ENCODE data around the gene COPG2.

GRCh38 chr7:130700760-130701159 is 32.2 kb upstream of the COPG2 start:
- TF ChIP-seq, protein P1, sequence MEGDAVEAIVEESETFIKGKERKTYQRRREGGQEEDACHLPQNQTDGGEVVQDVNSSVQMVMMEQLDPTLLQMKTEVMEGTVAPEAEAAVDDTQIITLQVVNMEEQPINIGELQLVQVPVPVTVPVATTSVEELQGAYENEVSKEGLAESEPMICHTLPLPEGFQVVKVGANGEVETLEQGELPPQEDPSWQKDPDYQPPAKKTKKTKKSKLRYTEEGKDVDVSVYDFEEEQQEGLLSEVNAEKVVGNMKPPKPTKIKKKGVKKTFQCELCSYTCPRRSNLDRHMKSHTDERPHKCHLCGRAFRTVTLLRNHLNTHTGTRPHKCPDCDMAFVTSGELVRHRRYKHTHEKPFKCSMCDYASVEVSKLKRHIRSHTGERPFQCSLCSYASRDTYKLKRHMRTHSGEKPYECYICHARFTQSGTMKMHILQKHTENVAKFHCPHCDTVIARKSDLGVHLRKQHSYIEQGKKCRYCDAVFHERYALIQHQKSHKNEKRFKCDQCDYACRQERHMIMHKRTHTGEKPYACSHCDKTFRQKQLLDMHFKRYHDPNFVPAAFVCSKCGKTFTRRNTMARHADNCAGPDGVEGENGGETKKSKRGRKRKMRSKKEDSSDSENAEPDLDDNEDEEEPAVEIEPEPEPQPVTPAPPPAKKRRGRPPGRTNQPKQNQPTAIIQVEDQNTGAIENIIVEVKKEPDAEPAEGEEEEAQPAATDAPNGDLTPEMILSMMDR (IDR thresholded peaks at IDR 0.05; ENCODE audit: low read depth, low read length), result no peak
- no peak for TF ChIP-seq EZH2phosphoT487 (IDR thresholded peaks at IDR 0.05; ENCODE audit: low read depth)
